ENCODE data around the gene ECPAS. TPM values are rescaled to one million over a fixed set of nuclear protein-coding genes. Genes with fewer than 3 reads are reported as not detected.
"Not testable (repeated sequence)": the region's sequence is repeated elsewhere in the genome, so short reads cannot be mapped to it uniquely, and the experiment has no call there.

ECPAS gene
- 74.5 TPM for total RNA-seq

DNA sequence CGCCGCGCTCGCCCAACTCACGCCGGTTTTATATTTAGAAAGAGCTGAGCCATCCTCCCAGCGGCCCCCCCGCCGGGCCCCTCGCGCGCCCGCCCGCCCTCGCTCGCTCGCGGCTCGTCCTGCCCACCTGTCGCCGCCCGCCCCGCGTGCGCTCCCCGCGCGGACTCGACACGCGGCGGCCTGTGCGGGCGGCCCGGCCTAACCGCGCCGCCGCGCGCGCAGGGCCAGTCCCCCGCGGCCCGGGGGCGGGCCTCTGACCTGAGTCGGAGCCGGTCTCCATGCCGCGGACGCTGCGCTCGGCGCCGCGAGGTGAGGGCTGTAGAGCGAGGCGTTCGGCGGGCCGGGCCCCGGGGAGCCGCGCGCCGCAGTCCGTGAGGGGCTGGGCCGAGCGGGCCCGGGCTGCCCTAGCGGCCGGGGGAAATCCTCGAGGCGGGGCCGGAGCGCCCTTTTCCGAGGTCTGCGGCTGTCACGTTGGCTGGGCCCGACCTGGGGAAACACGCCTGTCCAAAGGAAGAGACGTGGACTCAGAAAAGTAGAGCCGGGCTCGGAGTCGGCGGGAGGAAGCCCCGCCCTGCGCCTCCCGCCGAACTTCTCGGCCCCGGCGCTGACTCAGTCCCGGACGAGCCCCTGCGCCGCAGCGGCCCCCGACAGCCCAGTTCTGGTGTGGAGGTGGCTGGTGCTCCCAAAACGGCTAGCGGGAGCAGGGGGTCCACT is at the start of gene ECPAS:
ECPAS (minus strand) TSS at position 526 of the 714 bp plus-strand sequence. CDS start 11,465 bp downstream, outside the sequence.
- DNase-seq (ENCODE audit: low spot score) = peak; percentile 60

- no peak for DNase-seq (ENCODE audit: low spot score)
Observed at GRCh38 chr9:111533099-111533790, 49.1 kb upstream of the ECPAS start.

- no peak for DNase-seq (ENCODE audit: low spot score)
Observed at GRCh38 chr9:111531716-111532115, 47.5 kb upstream of the ECPAS start.

- no peak for DNase-seq (ENCODE audit: low spot score)
Observed at GRCh38 chr9:111529787-111530186, 45.6 kb upstream of the ECPAS start.

GRCh38 chr9:111527347-111527746 is 43.2 kb upstream of the ECPAS start:
- DNase-seq (ENCODE audit: low spot score) = no peak

GRCh38 chr9:111525056-111525977 is 41.1 kb upstream of the ECPAS start, which contains the start of gene ZNF483:
TSS of gene ZNF483 (plus strand) at chr9:111525179. CDS start at chr9:111527396, 2,217 bp downstream.
- DNase-seq (ENCODE audit: low spot score) = peak; percentile 78

DNA sequence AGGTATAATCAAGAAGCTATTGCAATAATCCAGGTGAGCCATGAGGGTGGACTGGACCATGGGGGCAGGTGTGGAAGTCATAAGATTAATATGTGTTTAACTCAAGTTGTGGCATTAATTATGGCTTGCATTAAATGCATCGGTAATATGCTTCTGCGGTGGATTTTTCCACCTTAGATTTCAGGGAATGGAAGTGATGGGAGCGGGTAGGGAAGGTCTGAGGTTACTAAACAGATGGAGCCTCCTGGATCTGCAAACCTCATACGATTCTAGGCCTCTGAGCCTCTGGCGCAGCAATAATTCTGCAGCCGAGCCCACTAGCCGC is 40.5 kb upstream of the ECPAS start:
- no peak for DNase-seq (ENCODE audit: low spot score)

GRCh38 chr9:111516061-111516465 is 31.9 kb upstream of the ECPAS start:
- no peak for DNase-seq (ENCODE audit: low spot score)

GRCh38 chr9:111514967-111515366 is 30.8 kb upstream of the ECPAS start:
- no peak for DNase-seq (ENCODE audit: low spot score)

DNA sequence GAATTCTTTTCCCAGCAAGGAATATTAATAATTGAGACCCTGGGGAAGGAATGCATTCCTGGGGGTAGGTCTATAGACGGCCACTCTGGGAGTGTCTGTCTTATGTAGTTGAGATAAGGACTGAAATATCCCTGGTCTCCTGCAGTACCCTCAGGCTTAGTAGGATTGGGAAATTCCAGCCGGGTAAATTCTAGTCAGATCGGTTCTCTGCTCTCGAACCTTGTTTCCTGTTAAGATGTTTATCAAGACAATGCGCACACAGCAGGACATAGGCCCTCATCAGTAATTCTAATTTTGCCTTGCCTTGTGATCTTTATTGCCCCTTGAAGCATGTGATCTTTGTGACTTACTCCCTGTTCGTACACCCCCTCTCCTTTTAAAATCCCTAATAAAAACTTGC is 27.4 kb upstream of the ECPAS start:
- not testable (repeated sequence) for DNase-seq (ENCODE audit: low spot score)

DNA sequence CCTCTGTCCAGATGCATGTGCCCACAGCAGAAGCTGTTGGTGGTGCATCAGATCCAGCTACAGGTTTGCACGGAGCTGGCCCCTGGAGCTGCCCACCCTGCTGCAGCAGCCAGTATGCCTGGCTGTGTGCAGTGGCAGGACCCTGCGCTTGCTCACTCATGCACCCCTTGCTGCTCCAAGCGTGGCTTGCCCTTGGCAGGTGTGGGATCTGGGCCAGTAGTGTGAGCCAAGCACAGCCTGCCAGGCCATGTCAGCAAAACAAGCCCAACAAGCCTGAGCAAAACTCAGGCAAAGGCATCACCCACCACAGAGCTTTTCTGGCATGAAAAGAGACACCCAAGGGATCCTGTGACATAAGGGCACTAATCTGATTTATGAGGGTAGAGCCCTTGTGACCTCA is 18.3 kb upstream of the ECPAS start:
- no peak for DNase-seq (ENCODE audit: low spot score)

DNA sequence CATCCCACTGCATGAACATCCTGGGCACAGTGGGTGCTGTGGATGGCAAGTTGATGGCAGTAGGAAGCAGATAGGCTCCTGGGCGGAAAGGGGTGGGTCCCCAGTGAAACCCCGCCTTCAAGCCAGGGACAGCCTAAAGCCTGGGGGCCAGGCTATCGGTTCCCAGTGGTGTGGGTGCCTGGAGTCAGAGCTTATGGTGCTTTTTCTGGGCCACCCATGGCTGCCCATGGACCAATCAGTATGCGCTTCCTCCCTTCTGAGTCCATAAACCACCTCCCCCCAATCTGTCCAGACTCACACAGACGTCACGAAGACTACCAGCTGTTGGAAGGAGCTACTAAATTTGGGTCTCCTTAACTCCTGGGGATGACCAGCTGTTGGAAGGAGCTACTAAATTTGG is 17.5 kb upstream of the ECPAS start:
- DNase-seq (ENCODE audit: low spot score) = no peak

GRCh38 chr9:111501005-111501562 is 16.9 kb upstream of the ECPAS start:
- DNase-seq (ENCODE audit: low spot score) = no peak

DNA sequence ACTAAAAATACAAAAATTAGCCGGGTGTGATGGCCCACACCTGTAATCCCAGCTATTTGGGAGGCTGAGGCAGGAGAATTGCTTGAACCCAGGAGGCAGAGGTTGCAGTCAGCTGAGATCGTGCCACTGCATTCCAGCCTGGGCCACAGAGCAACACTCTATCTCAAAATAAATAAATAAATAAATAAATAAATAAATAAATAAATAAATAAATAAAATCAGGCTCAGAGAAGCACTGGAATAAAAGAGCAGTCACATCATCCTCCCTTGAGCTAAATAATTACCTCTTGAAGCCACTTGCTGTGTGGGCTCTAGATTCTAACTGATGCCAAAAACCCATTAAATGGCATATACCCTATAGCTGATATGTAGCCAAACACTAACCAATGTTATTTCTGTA is 13.0 kb upstream of the ECPAS start:
- DNase-seq (ENCODE audit: low spot score) = not testable (repeated sequence)

DNA sequence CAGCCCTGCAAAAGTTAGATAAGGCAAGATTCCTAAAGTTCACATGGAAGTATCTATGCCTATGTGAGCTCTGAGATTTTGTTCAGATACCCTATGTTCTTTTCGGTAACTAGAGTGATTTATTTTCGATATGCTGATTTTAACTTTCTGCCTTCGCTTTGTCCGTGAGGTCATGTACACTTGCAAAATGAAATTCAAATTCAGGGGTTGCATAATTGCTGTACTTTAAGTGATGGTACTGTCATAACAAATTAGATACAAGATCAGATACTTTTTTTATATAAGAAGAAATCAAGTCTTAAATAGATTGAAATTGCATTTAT is 350 bp upstream of the ECPAS start:
- no peak for DNase-seq (ENCODE audit: low spot score)

DNA sequence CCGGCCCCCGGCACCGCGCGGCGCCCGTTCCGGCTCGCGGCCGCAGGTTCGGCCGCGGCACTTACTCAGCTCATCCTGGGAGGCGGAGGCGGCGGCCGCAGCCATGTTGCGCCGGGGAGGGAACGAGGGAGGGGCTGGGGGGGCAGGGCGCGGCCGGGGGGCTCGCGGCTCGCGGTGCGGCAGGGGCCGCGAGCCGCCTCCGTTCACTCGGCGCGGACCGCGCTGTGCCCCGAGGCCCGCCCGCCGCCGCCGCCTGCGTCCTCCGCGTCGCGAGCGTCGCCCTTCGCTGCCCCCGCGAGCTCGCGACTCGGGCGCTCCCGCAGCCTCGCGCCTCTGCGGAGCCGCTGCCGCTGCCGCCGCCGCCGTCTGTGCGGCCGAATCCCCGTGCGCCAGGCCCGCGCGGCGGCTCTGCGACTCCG is 735 bp downstream of the ECPAS start:
- DNase-seq (ENCODE audit: low spot score) = no peak

- DNase-seq (ENCODE audit: low spot score) = peak; percentile 47
Observed at GRCh38 chr9:111482694-111483438, 1.3 kb downstream of the ECPAS start.

GRCh38 chr9:111481885-111482636 is 2.1 kb downstream of the ECPAS start:
- DNase-seq (ENCODE audit: low spot score) = no peak

DNA sequence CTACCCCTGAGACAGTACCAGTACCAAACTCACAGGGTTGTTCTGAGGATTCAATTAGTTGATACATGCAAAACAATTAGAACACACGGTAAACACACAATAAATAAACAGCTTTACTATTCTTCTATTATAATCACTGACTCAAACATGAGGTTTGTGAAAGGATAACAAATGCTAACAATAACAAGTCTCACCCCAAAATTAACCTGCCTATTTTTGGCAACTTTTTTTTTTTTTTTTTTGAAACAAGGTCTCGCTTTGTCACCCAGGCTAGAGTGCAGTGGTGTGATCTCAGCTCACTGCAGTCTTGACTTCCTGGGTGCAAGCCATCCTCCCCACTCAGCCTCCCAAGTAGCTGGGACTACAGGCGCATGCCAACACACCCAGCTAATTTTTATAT is 6.5 kb downstream of the ECPAS start:
- no peak for DNase-seq (ENCODE audit: low spot score)

- DNase-seq (ENCODE audit: low spot score) = no peak
Observed at GRCh38 chr9:111475195-111475594, 9.0 kb downstream of the ECPAS start.

DNA sequence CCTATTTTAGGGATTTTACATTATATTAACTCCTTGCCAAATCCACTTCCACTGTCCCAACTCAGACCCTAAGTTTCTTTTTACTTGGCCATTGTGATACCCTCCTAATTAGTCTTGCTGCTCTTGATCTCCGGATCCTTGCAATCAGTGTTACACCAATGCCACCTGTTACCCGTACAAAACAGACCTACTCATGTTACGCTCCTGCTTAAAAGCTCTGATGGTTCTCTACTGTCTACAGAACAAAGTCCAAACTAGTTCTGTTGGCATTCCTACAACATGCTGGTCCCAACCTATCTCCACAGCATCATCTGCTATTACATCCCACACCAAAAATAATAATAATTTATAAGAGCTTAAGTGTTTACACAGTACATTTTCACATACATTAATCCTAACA is 9.8 kb downstream of the ECPAS start:
- no peak for DNase-seq (ENCODE audit: low spot score)
